Measurements from ENCODE around the gene LDLRAD4. TPM values are rescaled to one million over a fixed set of nuclear protein-coding genes. Genes with fewer than 3 reads are reported as not detected.

Gene LDLRAD4
- total and polyA plus RNA-seq, 12 donors: 3.9 to 64.5 (median 36.0) TPM

- no peaks in the 10 kb centered on the region for H3K9me3 ChIP-seq (replicated peaks in 1 of 3)
- no peaks in the 10 kb centered on the region for H3K27me3 ChIP-seq
- H3K4me3 ChIP-seq: no peak overlapping the region
- 93 to 98% (median 95%) methylated on average over 10 to 11 of the region's 11 CpGs for WGBS, 4 donors
- intact Hi-C loops (cut with DNase I): loop anchor here in 1 of 2 donors (5.0 kb wide), 1 partner anchor 33 kb away; no protein-coding TSS in a partner anchor
- peaks cover 8 to 36% of the 10 kb centered on the region in 2 donors for H3K4me1 ChIP-seq (replicated peaks in 1 of 2)
- peak in 3 of 7 donors; percentile 2 to 44 (median 17) for DNase-seq
- H3K36me3 ChIP-seq (replicated peaks in 1 of 2): no peaks in the 10 kb centered on the region
- H3K27ac ChIP-seq: no peak overlapping the region
- no peak for TF ChIP-seq POLR2A (IDR thresholded peaks at IDR 0.05)
- no peak for TF ChIP-seq CTCF (IDR thresholded peaks at IDR 0.05)
Measured at GRCh38 chr18:13254971-13255927, 36.7 kb downstream of the LDLRAD4 start.

- DNase-seq: peak in 1 of 7 donors; percentile 33
- WGBS, 4 donors: 77 to 86% (median 84%) methylated on average over 18 of the region's 18 CpGs
- TF ChIP-seq CTCF (IDR thresholded peaks at IDR 0.05): no peak
- no peak for TF ChIP-seq POLR2A (IDR thresholded peaks at IDR 0.05)
- Histone ChIP-seq H3K27me3 (no peaks in the 10 kb centered on the region), H3K4me3 (no peak overlapping the region), H3K9me3 (replicated peaks in 1 of 3) (no peaks in the 10 kb centered on the region), H3K27ac (no peak overlapping the region), H3K36me3 (replicated peaks in 1 of 2) (no peaks in the 10 kb centered on the region), H3K4me1 (replicated peaks in 1 of 2) (peaks cover 20 to 43% of the 10 kb centered on the region in 2 donors)
- intact Hi-C loops (cut with DNase I): loop anchor here in 1 of 2 donors (5.0 kb wide), 1 partner anchor 34 kb away; no protein-coding TSS in a partner anchor
Measured at GRCh38 chr18:13256444-13257305, 38.1 kb downstream of the LDLRAD4 start.

GRCh38 chr18:13257361-13257980 is 38.9 kb downstream of the LDLRAD4 start:
- WGBS, 4 donors: 82 to 96% (median 88%) methylated on average over 6 to 8 of the region's 8 CpGs
- H3K9me3 ChIP-seq (replicated peaks in 1 of 3): no peaks in the 10 kb centered on the region
- no peaks in the 10 kb centered on the region for H3K27me3 ChIP-seq
- H3K27ac ChIP-seq: no peak overlapping the region
- peak in 2 of 7 donors; percentile 4 to 31 for DNase-seq
- H3K36me3 ChIP-seq (replicated peaks in 1 of 2): no peaks in the 10 kb centered on the region
- intact Hi-C loops (cut with DNase I): loop anchor here in 1 of 2 donors (5.0 kb wide), 1 partner anchor 35 kb away; no protein-coding TSS in a partner anchor
- H3K4me3 ChIP-seq: no peak overlapping the region
- no peak for TF ChIP-seq CTCF (IDR thresholded peaks at IDR 0.05)
- peaks cover 20 to 45% of the 10 kb centered on the region in 2 donors for H3K4me1 ChIP-seq (replicated peaks in 1 of 2)
